Activated T-helper 2 cell treated with anti-CD3 and anti-CD28 coated beads, Interferon-gamma antibody, Interleukin-2, Interleukin-4, amounts not matched to agents 10 μg/mL and 5 μg/mL and 100 μg/mL, durations not matched to agents 14 hours and 24 hours and 36 hours (primary cell): ENCODE data around the gene KLHL13. TPM values are rescaled to one million over a fixed set of nuclear protein-coding genes. Genes with fewer than 3 reads are reported as not detected.
"Not testable (repeated sequence)": the region's sequence is repeated elsewhere in the genome, so short reads cannot be mapped to it uniquely, and the experiment has no call there.

Experiments used
- DNase-seq: peaks from one replicate; pipeline ENCODE4 v3.0.0; 2021; ENCODE audit warnings: low spot score
- H3K27ac Mint-ChIP-seq: one replicate; pipeline ENCODE4 v1.8.0; 2021; ENCODE audit warnings: mixed read lengths
- H3K27me3 Mint-ChIP-seq: one replicate; pipeline ENCODE4 v1.8.0; 2021; ENCODE audit warnings: low read depth, mixed read lengths
- H3K36me3 Mint-ChIP-seq: one replicate; pipeline ENCODE4 v1.8.0; 2021; ENCODE audit warnings: low read depth, mixed read lengths
- H3K4me1 Mint-ChIP-seq: one replicate; pipeline ENCODE4 v1.8.0; 2021; ENCODE audit warnings: low read depth, mixed read lengths
- H3K4me3 Mint-ChIP-seq: one replicate; pipeline ENCODE4 v1.8.0; 2021; ENCODE audit warnings: low read depth, mild to moderate bottlenecking, moderate library complexity, mixed read lengths
- H3K9me3 Mint-ChIP-seq: one replicate; pipeline ENCODE4 v1.8.0; 2021; ENCODE audit warnings: mixed read lengths
- intact Hi-C: fragments of 100-400 bp; cut with micrococcal nuclease; formaldehyde crosslinking; loops from one replicate; pipeline ENCODE4 v1.15.1; 2023
- total RNA-seq: library from RNA; stranded (reverse); gene quantifications from 2 replicates; pipeline ENCODE4 v1.2.3, GENCODE V29; 2022

Gene KLHL13, protein sequence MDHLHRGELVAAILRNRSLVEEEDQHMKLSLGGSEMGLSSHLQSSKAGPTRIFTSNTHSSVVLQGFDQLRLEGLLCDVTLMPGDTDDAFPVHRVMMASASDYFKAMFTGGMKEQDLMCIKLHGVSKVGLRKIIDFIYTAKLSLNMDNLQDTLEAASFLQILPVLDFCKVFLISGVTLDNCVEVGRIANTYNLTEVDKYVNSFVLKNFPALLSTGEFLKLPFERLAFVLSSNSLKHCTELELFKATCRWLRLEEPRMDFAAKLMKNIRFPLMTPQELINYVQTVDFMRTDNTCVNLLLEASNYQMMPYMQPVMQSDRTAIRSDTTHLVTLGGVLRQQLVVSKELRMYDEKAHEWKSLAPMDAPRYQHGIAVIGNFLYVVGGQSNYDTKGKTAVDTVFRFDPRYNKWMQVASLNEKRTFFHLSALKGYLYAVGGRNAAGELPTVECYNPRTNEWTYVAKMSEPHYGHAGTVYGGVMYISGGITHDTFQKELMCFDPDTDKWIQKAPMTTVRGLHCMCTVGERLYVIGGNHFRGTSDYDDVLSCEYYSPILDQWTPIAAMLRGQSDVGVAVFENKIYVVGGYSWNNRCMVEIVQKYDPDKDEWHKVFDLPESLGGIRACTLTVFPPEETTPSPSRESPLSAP
- 0.05 and 0.32 TPM in 2 replicates for total RNA-seq

DNA sequence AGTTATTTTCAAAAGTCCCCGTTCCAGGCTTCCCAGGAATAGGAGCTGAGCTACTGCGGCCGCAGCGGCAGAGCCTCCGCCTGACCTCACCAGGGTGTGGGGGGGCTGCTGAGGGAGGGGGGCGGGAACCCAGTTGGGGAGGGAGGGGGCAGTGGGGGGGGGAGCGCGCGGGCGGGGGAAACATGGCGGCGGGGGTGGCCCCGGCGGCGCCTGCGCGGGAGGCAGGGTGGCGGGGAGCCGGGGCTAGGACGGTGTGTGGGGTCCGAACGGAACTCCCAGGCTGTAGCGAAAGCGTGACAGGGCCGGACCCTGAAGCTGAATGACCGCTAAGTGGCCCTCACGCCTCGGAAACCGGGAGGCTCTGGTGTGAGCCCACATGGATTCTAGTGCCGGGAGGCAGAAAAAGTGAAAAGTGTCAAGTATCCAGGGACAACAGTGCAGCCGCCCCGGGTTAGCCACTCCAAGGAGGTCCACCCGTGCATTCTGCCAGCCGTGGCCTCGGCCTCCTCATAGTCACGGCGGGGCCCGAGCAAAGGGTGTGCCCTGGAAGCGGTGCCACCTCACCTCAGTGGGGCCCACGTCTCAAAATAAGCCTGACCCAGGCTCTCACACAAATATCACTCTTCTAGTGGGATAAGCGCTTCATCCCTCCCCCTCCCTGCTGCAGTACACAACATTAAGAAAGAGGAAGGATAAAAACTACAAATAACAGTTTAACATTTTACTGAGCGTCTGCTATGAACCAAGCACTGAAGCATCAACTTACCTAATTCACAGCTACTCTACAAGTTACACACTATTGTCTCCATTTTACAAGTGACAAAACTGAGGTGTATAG is at the start of gene KLHL13:
Gene KLHL13 (minus strand): TSS at position 98 of the 838 bp plus-strand sequence. CDS start 88,337 bp downstream, outside the sequence.
- intact Hi-C loops = no loop called here
- peaks cover 24% of the 10 kb centered on the region for H3K27me3 Mint-ChIP-seq
- no peak for DNase-seq
- no peaks in the 10 kb centered on the region for H3K36me3 Mint-ChIP-seq
- H3K9me3 Mint-ChIP-seq = no peaks in the 10 kb centered on the region
- H3K4me3 Mint-ChIP-seq = peak within 1 kb of the TSS; percentile 76
- peaks cover 7% of the 10 kb centered on the region for H3K4me1 Mint-ChIP-seq
- H3K27ac Mint-ChIP-seq = no peak within 1 kb of the TSS

DNA sequence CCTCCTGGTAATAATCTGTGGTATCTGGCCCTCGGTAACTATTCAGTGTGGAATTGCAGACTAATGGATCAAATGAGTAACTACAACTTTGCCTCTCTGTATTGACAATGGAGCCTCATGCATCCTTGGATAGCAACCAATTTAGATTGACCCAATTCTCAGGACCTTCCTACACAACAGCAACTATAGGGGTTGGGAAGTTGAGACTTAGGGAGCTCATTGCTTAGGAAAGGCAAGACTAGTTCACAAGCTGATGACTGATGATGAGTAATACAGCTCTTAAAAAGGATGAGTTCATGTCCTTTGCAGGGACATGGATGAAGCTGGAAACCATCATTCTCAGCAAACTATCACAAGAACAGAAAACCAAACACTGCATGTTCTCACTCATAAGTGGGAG is 47.5 kb upstream of the KLHL13 start:
- Mint-ChIP-seq H3K4me1 (no peaks in the 10 kb centered on the region), H3K9me3 (no peaks in the 10 kb centered on the region), H3K27ac (no peak overlapping the region), H3K27me3 (no peaks in the 10 kb centered on the region), H3K36me3 (no peaks in the 10 kb centered on the region), H3K4me3 (no peak overlapping the region)
- no peak for DNase-seq
- intact Hi-C loops = no loop called here

DNA sequence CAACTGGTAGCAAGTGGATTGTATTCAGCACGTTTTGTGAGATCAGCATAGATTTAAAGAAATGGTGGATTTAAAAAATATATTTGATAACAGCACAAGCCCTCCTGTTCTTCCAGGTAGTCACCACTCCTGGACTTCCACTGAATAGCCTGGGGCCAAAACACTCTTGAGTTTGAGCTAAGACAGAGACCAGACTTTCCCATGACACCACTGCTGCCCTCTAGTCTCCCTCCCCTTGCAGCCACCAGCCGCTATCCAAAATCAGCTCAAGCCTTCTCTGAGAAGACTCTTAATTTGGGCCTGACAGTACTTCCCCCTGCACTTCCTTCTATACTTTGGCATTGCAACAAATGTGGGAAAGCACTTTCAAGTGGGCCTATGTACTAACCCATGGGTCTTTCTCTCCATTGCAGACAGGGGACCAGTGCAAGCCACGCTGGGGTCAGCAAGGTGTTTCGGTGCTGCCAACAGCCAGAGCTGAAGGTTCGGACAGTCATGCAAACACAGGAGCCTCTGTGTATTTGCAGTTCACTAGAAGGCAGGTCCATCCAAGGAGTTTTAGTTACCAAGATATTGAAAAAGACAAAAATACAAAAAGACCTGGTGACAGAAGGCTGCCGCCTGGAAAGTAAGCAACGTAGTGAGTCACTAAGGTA is 40.5 kb upstream of the KLHL13 start:
- DNase-seq = no peak
- Mint-ChIP-seq H3K27ac (no peak overlapping the region), H3K4me1 (no peaks in the 10 kb centered on the region), H3K4me3 (no peak overlapping the region), H3K9me3 (no peaks in the 10 kb centered on the region), H3K36me3 (no peaks in the 10 kb centered on the region), H3K27me3 (no peaks in the 10 kb centered on the region)
- intact Hi-C loops = no loop called here

DNA sequence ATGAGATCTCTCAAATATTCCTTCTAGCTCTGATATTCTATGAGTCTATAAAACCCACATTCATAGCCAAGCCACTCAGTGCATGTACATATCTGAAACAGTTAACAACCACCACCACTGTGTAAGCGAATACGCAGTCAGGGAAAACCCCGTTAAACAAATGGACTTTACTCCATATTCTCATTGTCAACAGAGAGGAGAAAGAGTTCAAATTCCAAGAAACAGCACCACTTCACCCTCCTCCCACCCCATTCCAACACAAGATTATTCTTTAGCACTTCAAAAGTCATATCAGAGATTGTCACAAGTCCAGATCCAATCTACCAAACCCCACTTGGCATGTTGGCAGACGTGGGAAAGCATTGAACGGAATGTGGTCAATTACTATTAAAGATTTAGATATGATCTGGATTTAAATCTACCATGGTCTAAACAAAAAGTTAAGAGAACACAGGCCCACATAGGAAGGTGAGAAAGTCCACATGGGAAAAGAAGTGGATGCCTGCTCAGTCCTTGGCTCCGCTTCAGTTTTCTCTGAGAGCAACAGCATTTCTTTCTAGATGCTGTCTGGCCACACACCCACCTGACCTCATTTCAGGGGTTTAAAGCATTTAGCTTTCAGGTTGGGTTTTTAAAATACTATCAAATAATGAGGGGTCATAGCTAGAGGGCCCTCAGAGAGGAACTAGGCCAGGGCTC is 39.8 kb upstream of the KLHL13 start:
- H3K4me1 Mint-ChIP-seq = no peaks in the 10 kb centered on the region
- no peak for DNase-seq
- no peaks in the 10 kb centered on the region for H3K36me3 Mint-ChIP-seq
- H3K4me3 Mint-ChIP-seq = no peak overlapping the region
- H3K27me3 Mint-ChIP-seq = no peaks in the 10 kb centered on the region
- no peaks in the 10 kb centered on the region for H3K9me3 Mint-ChIP-seq
- no peak overlapping the region for H3K27ac Mint-ChIP-seq
- intact Hi-C loops = no loop called here

- no peak overlapping the region for H3K4me3 Mint-ChIP-seq
- H3K9me3 Mint-ChIP-seq = no peaks in the 10 kb centered on the region
- intact Hi-C loops = no loop called here
- no peaks in the 10 kb centered on the region for H3K4me1 Mint-ChIP-seq
- H3K27me3 Mint-ChIP-seq = no peaks in the 10 kb centered on the region
- H3K27ac Mint-ChIP-seq = no peak overlapping the region
- DNase-seq = no peak
- no peaks in the 10 kb centered on the region for H3K36me3 Mint-ChIP-seq
Observed at GRCh38 chrX:118153270-118153669, 36.7 kb upstream of the KLHL13 start.

DNA sequence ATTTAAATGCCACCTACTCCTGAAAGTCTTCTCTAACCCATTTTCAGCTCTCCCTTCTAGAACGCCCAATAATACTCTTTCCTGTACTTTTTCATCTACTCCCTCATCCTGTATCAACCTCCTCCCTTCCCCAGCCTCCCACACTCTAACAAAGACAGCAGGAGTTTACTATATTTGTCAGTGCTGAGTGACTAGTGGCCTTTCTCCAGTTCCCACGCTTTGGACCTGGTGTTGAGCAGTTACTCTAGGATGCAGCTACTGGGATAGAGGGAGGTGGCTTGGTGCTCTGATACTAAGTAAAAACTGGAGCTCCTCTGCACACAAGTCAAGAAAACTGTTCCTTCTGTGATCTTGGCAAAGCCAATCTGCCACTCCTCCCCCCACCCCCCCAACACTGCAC is 36.1 kb upstream of the KLHL13 start:
- Mint-ChIP-seq H3K27me3 (no peaks in the 10 kb centered on the region), H3K36me3 (no peaks in the 10 kb centered on the region), H3K27ac (no peak overlapping the region), H3K4me3 (no peak overlapping the region), H3K9me3 (no peaks in the 10 kb centered on the region), H3K4me1 (no peaks in the 10 kb centered on the region)
- no peak for DNase-seq
- intact Hi-C loops = no loop called here

DNA sequence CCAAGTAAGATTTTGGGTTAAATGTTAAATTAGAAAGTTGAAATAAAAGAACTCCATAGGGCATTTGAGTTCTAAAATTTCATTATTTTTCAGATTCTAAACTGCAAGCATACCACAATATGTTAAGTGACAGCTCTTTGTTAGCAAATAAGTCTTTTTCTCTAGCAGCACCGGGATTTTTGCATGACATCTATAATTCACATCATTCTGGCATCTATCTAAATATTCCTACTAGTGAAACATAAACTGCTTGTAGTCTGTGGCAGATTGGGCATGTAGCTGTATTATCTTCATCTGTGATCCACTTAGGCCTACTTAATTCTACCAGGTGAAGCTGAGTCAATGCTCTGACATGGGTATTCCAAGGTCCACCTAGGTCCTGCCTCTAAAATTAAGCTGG is 32.1 kb upstream of the KLHL13 start:
- intact Hi-C loops = no loop called here
- no peaks in the 10 kb centered on the region for H3K9me3 Mint-ChIP-seq
- no peak overlapping the region for H3K27ac Mint-ChIP-seq
- no peaks in the 10 kb centered on the region for H3K4me1 Mint-ChIP-seq
- no peaks in the 10 kb centered on the region for H3K27me3 Mint-ChIP-seq
- H3K36me3 Mint-ChIP-seq = no peaks in the 10 kb centered on the region
- no peak overlapping the region for H3K4me3 Mint-ChIP-seq
- DNase-seq = no peak

GRCh38 chrX:118147771-118148170 is 31.2 kb upstream of the KLHL13 start:
- H3K27me3 Mint-ChIP-seq, H3K27ac Mint-ChIP-seq, intact Hi-C loops, H3K36me3 Mint-ChIP-seq, H3K9me3 Mint-ChIP-seq, H3K4me3 Mint-ChIP-seq, H3K4me1 Mint-ChIP-seq, DNase-seq: not testable (repeated sequence)

- no peak overlapping the region for H3K4me3 Mint-ChIP-seq
- no peaks in the 10 kb centered on the region for H3K27me3 Mint-ChIP-seq
- intact Hi-C loops = no loop called here
- H3K27ac Mint-ChIP-seq = no peak overlapping the region
- no peak for DNase-seq
- no peaks in the 10 kb centered on the region for H3K4me1 Mint-ChIP-seq
- no peaks in the 10 kb centered on the region for H3K36me3 Mint-ChIP-seq
- H3K9me3 Mint-ChIP-seq = no peaks in the 10 kb centered on the region
Observed at GRCh38 chrX:118143578-118143977, 27.0 kb upstream of the KLHL13 start.

GRCh38 chrX:118131336-118131735 is 14.7 kb upstream of the KLHL13 start:
- Mint-ChIP-seq H3K4me3 (no peak overlapping the region), H3K36me3 (no peaks in the 10 kb centered on the region)

GRCh38 chrX:118129681-118130080 is 13.1 kb upstream of the KLHL13 start:
- intact Hi-C loops = no loop called here
- H3K9me3 Mint-ChIP-seq = no peaks in the 10 kb centered on the region

More at GRCh38 chrX:118131336-118131735, 14.7 kb upstream of the KLHL13 start:
- intact Hi-C loops = no loop called here
- DNase-seq = no peak
- Mint-ChIP-seq H3K4me1 (no peaks in the 10 kb centered on the region), H3K27ac (no peak overlapping the region), H3K9me3 (no peaks in the 10 kb centered on the region), H3K27me3 (no peaks in the 10 kb centered on the region)

DNA sequence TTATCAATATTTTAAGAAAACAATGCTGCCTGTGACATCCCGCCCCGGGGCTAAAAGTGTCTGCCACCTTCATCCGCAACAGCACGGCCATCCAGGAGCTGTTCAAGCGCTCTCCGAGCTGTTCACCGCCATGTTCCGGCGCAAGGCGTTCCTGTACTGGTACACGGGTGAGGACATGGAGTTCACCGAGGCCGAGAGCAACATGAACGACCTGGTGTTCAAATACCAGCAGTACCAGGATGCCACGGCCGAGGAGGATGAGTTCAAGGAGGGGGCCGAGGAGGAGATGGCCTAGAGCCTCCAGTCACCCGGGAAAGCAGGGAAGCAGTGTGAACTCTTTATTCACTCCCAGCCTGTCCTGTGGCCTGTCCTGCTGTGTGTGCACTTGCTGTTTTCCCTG is 12.1 kb upstream of the KLHL13 start:
- DNase-seq = no peak

More at GRCh38 chrX:118129681-118130080, 13.1 kb upstream of the KLHL13 start:
- Mint-ChIP-seq H3K27me3 (no peaks in the 10 kb centered on the region), H3K27ac (no peak overlapping the region), H3K36me3 (no peaks in the 10 kb centered on the region), H3K4me1 (no peaks in the 10 kb centered on the region), H3K4me3 (no peak overlapping the region)
- no peak for DNase-seq

More for the DNA sequence above, 12.1 kb upstream of the KLHL13 start:
- H3K4me3 Mint-ChIP-seq = no peak overlapping the region
- H3K36me3 Mint-ChIP-seq = no peaks in the 10 kb centered on the region
- H3K4me1 Mint-ChIP-seq = no peaks in the 10 kb centered on the region
- H3K27me3 Mint-ChIP-seq = no peaks in the 10 kb centered on the region
- no peak overlapping the region for H3K27ac Mint-ChIP-seq
- intact Hi-C loops = no loop called here
- no peaks in the 10 kb centered on the region for H3K9me3 Mint-ChIP-seq
